HG03060 (cell line): ENCODE measurements around the gene PDIK1L.

Source experiments
- ATAC-seq: cut with Tn5 transposase; IDR thresholded peaks from one replicate; pipeline ENCODE4 v1.9.1; 2021; ENCODE audit warnings: low read depth, moderate number of reproducible peaks; ENCODE audit not compliant: unreplicated experiment

The PDIK1L gene

DNA sequence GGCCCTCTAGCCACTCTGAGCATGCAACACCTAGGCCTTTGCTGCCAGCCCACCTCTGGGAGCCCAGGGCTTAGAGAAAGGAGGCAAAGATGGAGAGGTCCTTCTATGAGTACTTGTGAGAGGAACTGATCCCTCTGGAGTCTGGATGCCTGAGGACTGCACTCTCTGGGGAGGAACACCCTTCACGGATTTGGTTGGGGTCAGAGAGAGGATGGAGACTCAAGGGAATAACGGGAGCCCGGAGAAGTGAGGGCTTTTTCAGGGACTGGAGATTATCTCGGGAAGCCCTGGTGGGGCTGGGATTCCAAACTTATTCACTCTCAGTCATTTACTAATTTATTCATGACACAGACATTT, 57.6 kb downstream of the PDIK1L start:
- ATAC-seq, result no peak

DNA sequence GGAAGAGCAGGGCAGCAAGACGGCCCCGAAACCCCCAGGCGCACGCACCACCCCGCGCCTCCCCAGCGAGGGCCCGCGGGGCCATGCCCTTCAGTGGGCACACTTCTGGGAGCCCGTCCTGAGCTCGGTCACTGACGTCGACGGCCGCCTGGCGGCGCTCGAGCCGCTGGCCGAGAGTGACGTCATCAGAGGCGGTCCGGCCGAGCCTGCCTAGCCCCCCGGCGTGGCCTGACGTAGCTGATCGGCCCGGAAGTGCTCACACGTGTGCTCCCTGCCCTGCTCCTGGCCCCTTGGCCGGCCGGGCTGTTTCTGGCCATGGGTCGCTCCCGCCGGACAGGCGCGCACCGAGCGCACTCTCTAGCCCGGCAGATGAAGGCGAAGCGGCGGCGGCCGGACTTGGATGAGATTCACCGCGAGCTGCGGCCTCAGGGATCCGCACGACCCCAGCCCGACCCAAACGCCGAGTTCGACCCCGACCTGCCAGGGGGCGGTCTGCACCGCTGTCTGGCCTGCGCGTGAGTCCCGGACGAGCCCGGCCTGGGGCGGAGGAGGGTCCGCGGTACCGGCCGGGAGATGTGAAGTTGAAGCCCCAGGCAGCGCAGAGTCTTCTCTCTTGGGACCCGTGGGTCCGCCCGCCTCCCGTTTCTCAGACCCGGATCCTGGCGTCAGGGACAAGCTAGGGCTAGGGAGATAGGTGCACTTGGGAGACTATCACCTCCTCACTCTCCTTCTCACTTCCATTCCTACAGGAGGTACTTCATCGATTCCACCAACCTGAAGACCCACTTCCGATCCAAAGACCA, 58.2 kb downstream of the PDIK1L start, which contains the start of gene ZNF593:
Gene ZNF593 (plus strand): TSS at position 240 of the 803 bp plus-strand sequence. CDS start 76 bp downstream, at position 316.
- no peak for ATAC-seq

DNA sequence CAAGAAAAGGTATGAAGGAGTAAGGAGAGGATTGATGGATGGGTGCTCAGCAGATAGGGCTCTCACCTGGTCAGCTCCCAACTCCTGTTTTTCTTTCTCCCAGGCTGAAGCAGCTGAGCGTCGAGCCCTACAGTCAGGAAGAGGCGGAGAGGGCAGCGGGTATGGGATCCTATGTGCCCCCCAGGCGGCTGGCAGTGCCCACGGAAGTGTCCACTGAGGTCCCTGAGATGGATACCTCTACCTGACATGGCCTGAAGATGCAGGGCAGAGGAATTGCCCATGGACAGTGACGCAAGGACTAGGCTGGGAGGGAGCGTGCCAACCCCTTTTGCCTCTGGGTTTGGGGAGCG, 58.8 kb downstream of the PDIK1L start:
- ATAC-seq, result no peak

DNA sequence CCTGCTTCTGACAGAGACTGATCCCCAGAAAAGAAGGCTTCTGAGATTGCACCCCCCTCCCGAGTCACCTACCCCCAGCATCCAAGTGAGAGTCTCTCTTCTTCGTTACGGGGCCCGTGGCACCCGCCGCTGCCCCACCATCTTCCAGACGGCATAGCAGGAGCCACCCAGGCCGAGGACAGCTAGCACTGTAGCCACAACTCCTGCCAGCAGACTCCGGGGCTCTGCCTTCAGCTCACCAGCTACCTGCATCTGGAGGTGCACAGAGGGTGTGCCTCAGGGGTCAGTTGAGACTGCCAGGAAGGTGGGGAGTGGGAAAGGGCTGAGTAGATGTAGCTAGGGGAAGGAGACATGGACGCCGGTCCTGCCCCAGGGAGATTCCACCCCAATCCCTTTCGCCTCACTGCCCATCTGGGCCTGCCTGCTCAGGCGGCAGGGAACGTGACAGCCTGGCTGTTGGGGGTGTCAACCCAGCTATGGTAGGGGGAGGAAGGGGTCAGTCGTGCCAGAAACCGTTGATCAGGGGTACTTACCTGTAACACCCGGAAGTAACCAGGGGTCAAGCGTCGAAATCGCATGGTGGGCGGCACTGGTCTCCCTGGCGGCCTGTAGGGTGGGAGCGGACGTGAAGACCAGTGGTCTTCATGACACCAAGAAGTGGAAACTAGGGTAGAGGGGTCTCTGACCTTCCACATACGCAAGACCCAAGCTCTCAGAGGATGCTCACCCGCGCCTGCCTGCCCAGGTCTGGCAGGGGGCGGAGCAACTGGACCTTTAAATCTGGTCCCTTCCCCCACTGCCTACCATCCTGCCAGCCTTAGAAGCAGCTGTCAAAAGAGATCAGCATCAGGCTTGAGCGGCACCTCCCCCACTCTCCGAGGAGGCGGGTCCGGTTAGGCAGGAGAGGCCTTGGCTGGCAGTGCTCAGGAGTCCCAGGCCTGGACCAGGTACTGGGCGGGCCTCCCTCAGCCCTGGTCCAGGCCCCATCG, 59.8 kb downstream of the PDIK1L start, which contains the start of gene ZNF593OS:
Gene ZNF593OS (minus strand): TSS at position 749 of the 989 bp plus-strand sequence. CDS start 171 bp downstream, at position 578.
- ATAC-seq, result no peak
